Measurements from ENCODE around the gene ZNF438.
A peak's percentile ranks its signal among the peaks of the same experiment; 100 is the strongest.

The ZNF438 gene

DNA sequence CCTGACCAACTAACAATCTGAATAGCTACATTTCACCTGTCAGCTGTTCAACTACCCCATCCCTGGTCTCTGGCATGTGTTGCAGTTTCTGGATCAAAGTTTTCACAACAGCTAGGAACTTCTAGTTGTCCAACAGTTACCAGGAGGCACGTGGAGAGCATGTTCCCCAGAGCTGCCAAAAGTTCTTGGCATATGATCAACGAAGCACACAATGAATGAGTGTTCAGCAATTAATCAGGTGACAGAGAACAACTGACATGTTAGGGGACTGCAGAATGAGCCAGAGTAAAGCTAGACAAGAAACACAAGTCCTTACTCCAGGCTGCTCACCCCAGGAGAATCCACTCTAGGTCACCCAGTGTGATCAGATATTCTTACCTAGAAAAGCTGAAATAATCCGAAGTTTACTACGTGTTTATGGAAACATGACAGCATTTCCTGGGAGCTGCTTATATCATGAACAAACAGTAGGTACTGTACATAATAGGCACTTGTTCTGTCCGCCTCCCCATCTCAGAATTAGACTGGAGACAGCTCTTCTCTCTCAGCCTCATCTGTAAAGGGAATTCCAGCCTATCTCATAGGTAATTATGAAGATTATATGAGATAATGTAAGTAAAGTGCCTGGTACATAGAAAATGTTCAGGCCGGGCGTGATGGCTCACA, 50.6 kb downstream of the ZNF438 start:
- H3K27ac ChIP-seq = peak overlapping the region; percentile 10
- TF ChIP-seq, protein P1, sequence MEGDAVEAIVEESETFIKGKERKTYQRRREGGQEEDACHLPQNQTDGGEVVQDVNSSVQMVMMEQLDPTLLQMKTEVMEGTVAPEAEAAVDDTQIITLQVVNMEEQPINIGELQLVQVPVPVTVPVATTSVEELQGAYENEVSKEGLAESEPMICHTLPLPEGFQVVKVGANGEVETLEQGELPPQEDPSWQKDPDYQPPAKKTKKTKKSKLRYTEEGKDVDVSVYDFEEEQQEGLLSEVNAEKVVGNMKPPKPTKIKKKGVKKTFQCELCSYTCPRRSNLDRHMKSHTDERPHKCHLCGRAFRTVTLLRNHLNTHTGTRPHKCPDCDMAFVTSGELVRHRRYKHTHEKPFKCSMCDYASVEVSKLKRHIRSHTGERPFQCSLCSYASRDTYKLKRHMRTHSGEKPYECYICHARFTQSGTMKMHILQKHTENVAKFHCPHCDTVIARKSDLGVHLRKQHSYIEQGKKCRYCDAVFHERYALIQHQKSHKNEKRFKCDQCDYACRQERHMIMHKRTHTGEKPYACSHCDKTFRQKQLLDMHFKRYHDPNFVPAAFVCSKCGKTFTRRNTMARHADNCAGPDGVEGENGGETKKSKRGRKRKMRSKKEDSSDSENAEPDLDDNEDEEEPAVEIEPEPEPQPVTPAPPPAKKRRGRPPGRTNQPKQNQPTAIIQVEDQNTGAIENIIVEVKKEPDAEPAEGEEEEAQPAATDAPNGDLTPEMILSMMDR (conservative IDR thresholded peaks at IDR 0.05) = no peak
- TF ChIP-seq ZFX (IDR thresholded peaks at IDR 0.05) = no peak

- no peak overlapping the region for H3K27ac ChIP-seq
- TF ChIP-seq, protein P1 (conservative IDR thresholded peaks at IDR 0.05) = no peak
- TF ChIP-seq ZFX (IDR thresholded peaks at IDR 0.05) = no peak
Measured at GRCh38 chr10:30979956-30980355, 51.7 kb downstream of the ZNF438 start.

DNA sequence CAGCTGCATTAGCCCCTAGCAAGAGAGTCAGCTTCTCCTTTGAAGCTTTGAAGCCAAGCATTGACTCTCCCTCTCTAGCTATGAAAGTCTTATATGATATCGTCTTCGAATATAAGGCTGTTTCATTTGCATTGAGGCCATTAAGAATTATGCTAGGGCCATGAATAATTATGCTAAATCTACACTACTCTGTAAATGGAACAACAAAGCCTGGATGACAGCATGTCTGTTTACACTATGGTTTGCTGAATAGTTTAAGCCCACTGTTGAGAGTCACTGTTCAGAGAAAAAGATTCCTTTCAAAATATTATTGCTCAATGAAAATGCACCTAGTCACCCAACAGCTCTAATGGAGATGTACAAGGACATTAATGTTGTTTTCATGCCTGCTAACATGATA, 52.8 kb downstream of the ZNF438 start:
- no peak for TF ChIP-seq ZFX (IDR thresholded peaks at IDR 0.05)
- TF ChIP-seq, protein P1 (conservative IDR thresholded peaks at IDR 0.05) = no peak
- H3K27ac ChIP-seq = no peak overlapping the region

DNA sequence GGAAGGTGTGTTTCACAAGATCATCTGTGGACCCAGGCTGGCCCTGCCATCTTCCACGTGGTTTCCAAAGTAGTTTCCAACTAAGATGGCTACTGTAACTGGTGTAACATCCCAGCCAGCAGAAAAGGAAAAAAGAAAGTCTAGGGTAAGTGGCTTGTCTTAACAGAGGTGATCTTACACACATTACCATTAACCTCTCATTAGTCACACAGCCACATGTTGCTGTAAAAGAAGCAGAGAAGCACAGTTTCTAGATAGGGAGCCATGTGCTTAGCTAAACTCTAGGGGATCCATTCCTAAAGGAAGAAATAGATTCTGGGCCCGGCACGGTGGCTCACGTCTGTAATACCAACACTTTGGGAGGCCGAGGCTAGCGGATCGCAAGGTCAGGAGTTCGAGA, 54.3 kb downstream of the ZNF438 start:
- H3K27ac ChIP-seq = no peak overlapping the region
- no peak for TF ChIP-seq ZFX (IDR thresholded peaks at IDR 0.05)
- TF ChIP-seq, protein P1 (conservative IDR thresholded peaks at IDR 0.05) = no peak

GRCh38 chr10:30974773-30975415, 56.8 kb downstream of the ZNF438 start:
- no peak overlapping the region for H3K27ac ChIP-seq
- TF ChIP-seq, protein P1 (conservative IDR thresholded peaks at IDR 0.05) = no peak
- TF ChIP-seq ZFX (IDR thresholded peaks at IDR 0.05) = no peak

GRCh38 chr10:30974355-30974754, 57.3 kb downstream of the ZNF438 start:
- TF ChIP-seq, protein P1 (conservative IDR thresholded peaks at IDR 0.05) = no peak
- no peak for TF ChIP-seq ZFX (IDR thresholded peaks at IDR 0.05)
- no peak overlapping the region for H3K27ac ChIP-seq

GRCh38 chr10:30973737-30974136, 57.9 kb downstream of the ZNF438 start:
- TF ChIP-seq, protein P1 (conservative IDR thresholded peaks at IDR 0.05) = no peak
- TF ChIP-seq ZFX (IDR thresholded peaks at IDR 0.05) = no peak
- no peak overlapping the region for H3K27ac ChIP-seq
